SIG-M5 treated with dmso at 0.1 percent for 504 hours (cell line): ENCODE results near the gene GSTK1.
A peak's percentile ranks its signal among the peaks of the same experiment; 100 is the strongest.

ENCODE experiments used
- DNase-seq: peaks from one replicate; lab custom pipeline; 2025; ENCODE audit not compliant: unreplicated experiment; lab: John Stamatoyannopoulos, UW

The GSTK1 gene

GRCh38 chr7:143295870-143296269 is 32.6 kb downstream of the GSTK1 start:
- no peak for DNase-seq

- DNase-seq: no peak
These were observed 33.4 kb downstream of the GSTK1 start for GRCh38 chr7:143296686-143297085.

- no peak for DNase-seq
These were observed 36.1 kb downstream of the GSTK1 start for GRCh38 chr7:143299346-143299745.

GRCh38 chr7:143299840-143300239 is 36.6 kb downstream of the GSTK1 start:
- peak; percentile 25 for DNase-seq

GRCh38 chr7:143300959-143301935 is 38.0 kb downstream of the GSTK1 start:
- peak; percentile 93 for DNase-seq

GRCh38 chr7:143303733-143304132 is 40.5 kb downstream of the GSTK1 start:
- no peak for DNase-seq

- DNase-seq: no peak
These were observed 41.7 kb downstream of the GSTK1 start for GRCh38 chr7:143304938-143305337.

- DNase-seq: peak; percentile 56
These were observed 42.3 kb downstream of the GSTK1 start for GRCh38 chr7:143305423-143306070.

- no peak for DNase-seq
These were observed 45.4 kb downstream of the GSTK1 start for GRCh38 chr7:143308632-143309031.

- DNase-seq: no peak
These were observed 50.9 kb downstream of the GSTK1 start for GRCh38 chr7:143314127-143314526.

- DNase-seq: no peak
These were observed 52.5 kb downstream of the GSTK1 start, which contains the start of gene CLCN1 for GRCh38 chr7:143315776-143316175. Gene CLCN1 (plus strand): TSS chr7:143316111. CDS start chr7:143316213, 102 bp downstream.

- DNase-seq: no peak
These were observed 53.3 kb downstream of the GSTK1 start for GRCh38 chr7:143316492-143316891.

- peak; percentile 20 for DNase-seq
These were observed 55.4 kb downstream of the GSTK1 start for GRCh38 chr7:143318661-143319060.
